Measurements from ENCODE around the gene TRAK2. TPM values are rescaled to one million over a fixed set of nuclear protein-coding genes. Genes with fewer than 3 reads are reported as not detected.

The TRAK2 gene
- total RNA-seq, 1 experiment from 2014 or later = 33.2 TPM

DNA sequence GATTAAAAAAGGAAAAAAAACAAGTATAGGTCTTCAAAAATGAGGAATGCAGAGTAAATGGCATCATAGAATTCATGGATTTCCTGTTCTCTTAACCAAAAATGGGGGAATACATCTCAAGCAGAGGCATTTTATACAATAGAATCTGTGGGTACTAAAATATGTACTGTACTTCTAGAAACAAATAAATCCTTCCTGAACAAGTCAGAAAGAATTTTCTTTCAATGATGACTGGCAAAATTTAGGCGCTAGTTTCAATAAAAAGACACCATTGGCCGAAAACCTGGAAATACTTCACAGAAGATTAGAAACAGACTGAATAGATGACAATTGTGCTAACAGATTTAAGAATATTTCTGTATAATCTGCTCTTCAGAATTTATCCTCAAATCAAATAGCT is 15.1 kb downstream of the TRAK2 start:
- TF ChIP-seq EZH2 (IDR thresholded peaks at IDR 0.05; ENCODE audit: low read depth) = no peak
- CTCF ChIA-PET = interaction anchor here (0.5 kb wide), 1 partner anchor 17 kb away, joined by 9 read pairs; no protein-coding TSS in a partner anchor
- no peaks in the 10 kb centered on the region for H3K36me3 ChIP-seq (ENCODE audit: low read depth)
- H3K4me1 ChIP-seq (replicated peaks; ENCODE audit: insufficient read depth) = peaks cover 16% of the 10 kb centered on the region
- no peak overlapping the region for H2AFZ ChIP-seq
- H3K27ac ChIP-seq = no peak overlapping the region
- H3K27me3 ChIP-seq (ENCODE audit: insufficient read depth, low read depth) = no peaks in the 10 kb centered on the region
- H3K4me3 ChIP-seq = no peak overlapping the region
- H4K20me1 ChIP-seq (ENCODE audit: insufficient read depth) = no peaks in the 10 kb centered on the region
- no peak for DNase-seq
- peaks cover 11% of the 10 kb centered on the region for H3F3A ChIP-seq (ENCODE audit: insufficient read depth, low read depth)
- BruUV-seq (replicated peaks) = no TSS peak
- H3K9me3 ChIP-seq (ENCODE audit: insufficient read depth, low read depth) = no peaks in the 10 kb centered on the region
- peaks cover 20% of the 10 kb centered on the region; the same call in 1 of the 2 replicates for H3K79me2 ChIP-seq (ENCODE audit: low read depth)
- no peaks in the 10 kb centered on the region for H3K9me2 ChIP-seq (ENCODE audit: insufficient read depth)
- no peak overlapping the region for H3K4me2 ChIP-seq
- intact Hi-C loops (cut with micrococcal nuclease; ENCODE audit: unreplicated experiment) = no loop called here
- POLR2A ChIA-PET (ENCODE audit: unreplicated experiment) = no interaction called here

DNA sequence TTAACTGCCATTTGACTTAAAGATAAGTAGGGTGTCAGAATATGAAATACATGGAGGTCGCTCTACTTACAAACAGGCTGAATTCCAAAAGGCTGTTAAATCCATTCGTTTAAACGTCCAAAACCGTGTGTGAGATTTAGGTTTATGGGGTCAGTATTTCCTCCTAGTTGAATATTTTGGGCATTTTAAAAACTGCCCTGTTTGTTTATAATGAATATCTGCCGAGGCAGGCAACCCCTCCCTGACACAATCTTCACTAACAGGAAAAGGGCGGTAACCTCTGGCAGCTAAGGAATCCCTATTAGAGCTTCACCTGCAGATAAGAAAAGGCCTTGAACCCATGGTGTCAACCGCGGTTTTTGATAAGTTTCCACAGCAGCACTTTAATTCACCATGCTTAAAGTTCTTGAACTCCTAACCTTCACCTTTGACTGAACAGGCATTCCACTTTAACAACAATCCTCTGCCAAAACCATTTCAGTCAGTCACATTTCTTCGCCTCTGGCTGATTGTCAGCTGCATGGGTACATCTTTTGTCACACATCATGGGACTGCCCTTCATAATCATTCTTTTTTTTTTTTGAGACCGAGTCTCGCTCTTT is 17.8 kb downstream of the TRAK2 start:
- ChIA-PET POLR2A (ENCODE audit: unreplicated experiment) (no interaction called here), CTCF (no interaction called here)
- intact Hi-C loops (cut with micrococcal nuclease; ENCODE audit: unreplicated experiment) = no loop called here
- no peak overlapping the region for H3K27ac ChIP-seq
- H2AFZ ChIP-seq = no peak overlapping the region
- H4K20me1 ChIP-seq (ENCODE audit: insufficient read depth) = no peaks in the 10 kb centered on the region
- no peak overlapping the region for H3K4me2 ChIP-seq
- peaks cover 10% of the 10 kb centered on the region; the same call in 1 of the 2 replicates for H3K79me2 ChIP-seq (ENCODE audit: low read depth)
- no peaks in the 10 kb centered on the region for H3F3A ChIP-seq (ENCODE audit: insufficient read depth, low read depth)
- H3K9me2 ChIP-seq (ENCODE audit: insufficient read depth) = no peaks in the 10 kb centered on the region
- no peaks in the 10 kb centered on the region for H3K27me3 ChIP-seq (ENCODE audit: insufficient read depth, low read depth)
- H3K36me3 ChIP-seq (ENCODE audit: low read depth) = no peaks in the 10 kb centered on the region
- H3K9me3 ChIP-seq (ENCODE audit: insufficient read depth, low read depth) = no peaks in the 10 kb centered on the region
- TF ChIP-seq, protein P1, sequence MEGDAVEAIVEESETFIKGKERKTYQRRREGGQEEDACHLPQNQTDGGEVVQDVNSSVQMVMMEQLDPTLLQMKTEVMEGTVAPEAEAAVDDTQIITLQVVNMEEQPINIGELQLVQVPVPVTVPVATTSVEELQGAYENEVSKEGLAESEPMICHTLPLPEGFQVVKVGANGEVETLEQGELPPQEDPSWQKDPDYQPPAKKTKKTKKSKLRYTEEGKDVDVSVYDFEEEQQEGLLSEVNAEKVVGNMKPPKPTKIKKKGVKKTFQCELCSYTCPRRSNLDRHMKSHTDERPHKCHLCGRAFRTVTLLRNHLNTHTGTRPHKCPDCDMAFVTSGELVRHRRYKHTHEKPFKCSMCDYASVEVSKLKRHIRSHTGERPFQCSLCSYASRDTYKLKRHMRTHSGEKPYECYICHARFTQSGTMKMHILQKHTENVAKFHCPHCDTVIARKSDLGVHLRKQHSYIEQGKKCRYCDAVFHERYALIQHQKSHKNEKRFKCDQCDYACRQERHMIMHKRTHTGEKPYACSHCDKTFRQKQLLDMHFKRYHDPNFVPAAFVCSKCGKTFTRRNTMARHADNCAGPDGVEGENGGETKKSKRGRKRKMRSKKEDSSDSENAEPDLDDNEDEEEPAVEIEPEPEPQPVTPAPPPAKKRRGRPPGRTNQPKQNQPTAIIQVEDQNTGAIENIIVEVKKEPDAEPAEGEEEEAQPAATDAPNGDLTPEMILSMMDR (conservative IDR thresholded peaks at IDR 0.05) = no peak
- no peak for TF ChIP-seq EZH2 (IDR thresholded peaks at IDR 0.05; ENCODE audit: low read depth)
- BruUV-seq (replicated peaks) = no TSS peak
- H3K4me3 ChIP-seq = no peak overlapping the region
- H3K4me1 ChIP-seq (replicated peaks; ENCODE audit: insufficient read depth) = 0 out of 2 replicates have a peak, but pooled peaks cover 3% of the 10 kb centered on the region
- DNase-seq = no peak

DNA sequence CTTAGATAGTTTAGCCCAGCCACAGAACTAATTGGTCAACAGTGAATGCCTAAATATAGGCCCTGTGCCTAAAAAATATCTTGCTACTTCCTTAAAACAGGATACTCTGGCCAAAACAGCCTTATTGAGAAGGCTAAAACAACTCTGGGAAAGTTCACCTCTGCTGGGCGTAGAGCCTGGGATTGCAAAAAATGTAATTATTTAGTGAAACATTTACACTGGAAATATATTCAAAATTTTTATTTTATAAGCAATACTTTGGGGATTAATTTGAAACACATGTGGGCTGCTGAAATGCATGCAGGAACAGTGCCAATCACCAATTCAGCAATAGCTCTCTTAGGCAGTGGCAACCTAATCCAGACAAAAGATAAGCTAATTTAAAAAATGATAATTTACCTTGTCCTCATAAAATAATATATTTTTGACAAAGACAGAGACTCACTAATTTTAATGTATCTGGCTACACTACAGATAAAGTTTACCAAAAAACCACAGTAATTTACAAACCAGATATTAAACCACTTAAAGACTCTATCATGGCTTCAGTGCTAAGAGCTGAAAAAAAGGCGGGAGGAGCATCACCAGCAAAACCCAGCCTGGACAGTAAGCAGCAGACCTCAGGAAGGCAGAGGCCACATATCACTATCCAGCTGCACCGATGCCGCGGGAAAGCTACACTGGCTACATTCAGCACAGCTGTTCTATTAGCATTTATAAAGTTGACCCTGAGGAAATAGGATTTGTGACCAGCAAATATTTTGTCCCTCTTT is 18.5 kb downstream of the TRAK2 start:
- no peaks in the 10 kb centered on the region for H4K20me1 ChIP-seq (ENCODE audit: insufficient read depth)
- H3K4me2 ChIP-seq = no peak overlapping the region
- H3K36me3 ChIP-seq (ENCODE audit: low read depth) = no peaks in the 10 kb centered on the region
- H3K27me3 ChIP-seq (ENCODE audit: insufficient read depth, low read depth) = no peaks in the 10 kb centered on the region
- H3K9me3 ChIP-seq (ENCODE audit: insufficient read depth, low read depth) = no peaks in the 10 kb centered on the region
- intact Hi-C loops (cut with micrococcal nuclease; ENCODE audit: unreplicated experiment) = no loop called here
- TF ChIP-seq, protein P1 (conservative IDR thresholded peaks at IDR 0.05) = no peak
- no peak for TF ChIP-seq EZH2 (IDR thresholded peaks at IDR 0.05; ENCODE audit: low read depth)
- POLR2A ChIA-PET (ENCODE audit: unreplicated experiment) = interaction anchor here (0.8 kb wide), 1 partner anchor 7 kb away, joined by 3 read pairs; no protein-coding TSS in a partner anchor
- no peaks in the 10 kb centered on the region for H3F3A ChIP-seq (ENCODE audit: insufficient read depth, low read depth)
- H3K4me3 ChIP-seq = no peak overlapping the region
- H3K27ac ChIP-seq = no peak overlapping the region
- H2AFZ ChIP-seq = no peak overlapping the region
- DNase-seq = no peak
- BruUV-seq (replicated peaks) = no TSS peak
- 0 out of 2 replicates have a peak, but pooled peaks cover 3% of the 10 kb centered on the region for H3K4me1 ChIP-seq (replicated peaks; ENCODE audit: insufficient read depth)
- no peaks in the 10 kb centered on the region for H3K9me2 ChIP-seq (ENCODE audit: insufficient read depth)
- CTCF ChIA-PET = no interaction called here
- peaks cover 7% of the 10 kb centered on the region; the same call in 1 of the 2 replicates for H3K79me2 ChIP-seq (ENCODE audit: low read depth)

Measured in PC-9 (cell line).